ENCODE data around the gene REXO4.
"Not testable (repeated sequence)": the region's sequence is repeated elsewhere in the genome, so short reads cannot be mapped to it uniquely, and the experiment has no call there.

The REXO4 gene

GRCh38 chr9:133392308-133392707 lies 25.5 kb downstream of the REXO4 start:
- not testable (repeated sequence) for H3K27me3 ChIP-seq (ENCODE audit: control insufficient read depth in 2 of 2, insufficient read depth in 2 of 2, low read length in 2 of 2); H3K9me3 ChIP-seq (ENCODE audit: control insufficient read depth in 2 of 2, low read length in 2 of 2)

GRCh38 chr9:133391449-133391848 lies 26.4 kb downstream of the REXO4 start:
- H3K36me3 ChIP-seq (ENCODE audit: control insufficient read depth in 2 of 2, insufficient read depth in 2 of 2, low read length in 2 of 2); H3K9me3 ChIP-seq (ENCODE audit: control insufficient read depth in 2 of 2, low read length in 2 of 2); H3K27me3 ChIP-seq (ENCODE audit: control insufficient read depth in 2 of 2, insufficient read depth in 2 of 2, low read length in 2 of 2); H3K4me1 ChIP-seq (ENCODE audit: control insufficient read depth in 2 of 2, insufficient read depth in 2 of 2, low read length in 2 of 2); H3K9ac ChIP-seq (ENCODE audit: low read depth in 1 of 2, low read length in 2 of 2); H3K4me3 ChIP-seq (ENCODE audit: low read length in 2 of 2); H3K27ac ChIP-seq (ENCODE audit: low read depth in 2 of 2, low read length in 2 of 2): not testable (repeated sequence)

More at GRCh38 chr9:133392308-133392707, 25.5 kb downstream of the REXO4 start:
- H3K4me3 ChIP-seq (ENCODE audit: low read length in 2 of 2); H3K36me3 ChIP-seq (ENCODE audit: control insufficient read depth in 2 of 2, insufficient read depth in 2 of 2, low read length in 2 of 2); H3K9ac ChIP-seq (ENCODE audit: low read depth in 1 of 2, low read length in 2 of 2); H3K4me1 ChIP-seq (ENCODE audit: control insufficient read depth in 2 of 2, insufficient read depth in 2 of 2, low read length in 2 of 2); H3K27ac ChIP-seq (ENCODE audit: low read depth in 2 of 2, low read length in 2 of 2): not testable (repeated sequence)

DNA sequence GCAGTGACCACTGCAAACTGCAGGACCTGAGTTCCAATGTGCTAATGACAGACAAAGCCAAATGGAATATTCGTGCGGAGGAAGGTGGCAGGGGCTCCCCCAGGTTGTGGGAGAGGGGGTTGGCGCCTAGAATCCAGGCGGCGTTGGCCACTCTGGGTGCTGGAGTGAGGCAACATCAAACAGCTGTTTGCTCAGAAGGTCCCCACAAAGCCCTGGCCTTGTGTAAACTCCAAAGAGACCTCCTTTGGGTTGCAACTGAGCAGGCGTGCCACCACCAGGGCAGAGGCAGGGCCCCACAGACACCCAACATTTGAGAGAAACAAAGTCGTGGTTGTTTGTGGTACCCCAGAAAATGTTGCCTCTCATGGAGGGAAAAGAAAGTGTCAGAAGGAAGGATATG lies 27.1 kb downstream of the REXO4 start:
- Histone ChIP-seq H3K27ac (ENCODE audit: low read depth in 2 of 2, low read length in 2 of 2) (no peak overlapping the region), H3K9ac (ENCODE audit: low read depth in 1 of 2, low read length in 2 of 2) (no peak overlapping the region), H3K4me3 (ENCODE audit: low read length in 2 of 2) (no peak overlapping the region), H3K36me3 (ENCODE audit: control insufficient read depth in 2 of 2, insufficient read depth in 2 of 2, low read length in 2 of 2) (no peaks in the 10 kb centered on the region), H3K27me3 (ENCODE audit: control insufficient read depth in 2 of 2, insufficient read depth in 2 of 2, low read length in 2 of 2) (peaks cover 0 to 5% of the 10 kb centered on the region in 2 donors), H3K4me1 (ENCODE audit: control insufficient read depth in 2 of 2, insufficient read depth in 2 of 2, low read length in 2 of 2) (no peaks in the 10 kb centered on the region), H3K9me3 (ENCODE audit: control insufficient read depth in 2 of 2, low read length in 2 of 2) (no peaks in the 10 kb centered on the region)

DNA sequence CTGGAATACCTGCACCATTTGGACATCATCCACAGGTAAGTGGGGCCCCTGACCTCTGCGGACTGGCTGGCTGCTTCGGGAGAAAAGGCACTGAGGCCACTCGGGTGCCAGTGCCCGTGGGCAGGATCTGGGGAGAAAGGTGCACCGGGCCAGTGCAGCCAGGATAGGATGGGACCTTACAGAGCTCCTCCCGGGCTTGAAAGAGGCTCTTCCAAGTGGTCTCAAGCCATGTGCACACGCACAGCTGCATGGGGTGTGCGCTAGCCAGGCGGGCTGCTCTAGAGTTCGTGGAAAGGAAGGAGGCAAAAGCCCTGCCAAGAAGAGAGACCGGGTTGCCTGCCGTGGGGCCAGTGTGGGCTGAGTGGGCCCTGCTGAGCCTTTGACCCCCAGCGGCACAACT lies 28.2 kb downstream of the REXO4 start:
- Histone ChIP-seq H3K9ac (ENCODE audit: low read depth in 1 of 2, low read length in 2 of 2) (no peak overlapping the region), H3K4me3 (ENCODE audit: low read length in 2 of 2) (no peak overlapping the region)

DNA sequence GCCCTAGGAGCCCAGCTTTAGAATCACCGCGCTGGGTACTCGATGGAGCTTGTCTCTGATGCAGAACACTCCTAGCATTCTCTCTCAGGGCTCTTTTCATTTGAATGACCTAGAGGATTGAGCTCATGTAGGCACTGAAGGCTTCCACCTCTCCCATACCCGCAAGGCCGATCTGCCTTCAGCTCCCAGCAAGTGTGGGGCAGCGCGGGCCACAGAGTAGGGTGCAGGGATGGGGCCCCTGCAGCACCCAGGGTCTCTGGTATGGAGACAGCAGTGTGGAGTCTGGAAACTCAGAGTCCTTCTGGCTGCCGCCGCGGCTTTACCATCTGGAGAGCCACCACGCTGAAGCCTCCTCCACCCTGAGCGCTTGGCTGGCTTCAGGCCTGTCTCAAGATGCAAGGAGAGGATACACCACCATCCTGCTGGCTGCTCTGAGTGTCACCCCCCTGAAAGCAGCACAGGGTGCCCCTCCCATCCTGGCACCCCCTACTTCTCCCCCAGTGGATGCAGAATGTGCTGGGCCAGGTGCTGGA lies 28.7 kb downstream of the REXO4 start:
- H3K4me1 ChIP-seq (ENCODE audit: control insufficient read depth in 2 of 2, insufficient read depth in 2 of 2, low read length in 2 of 2) = no peaks in the 10 kb centered on the region

More for the DNA sequence above, 28.2 kb downstream of the REXO4 start:
- H3K4me1 ChIP-seq (ENCODE audit: control insufficient read depth in 2 of 2, insufficient read depth in 2 of 2, low read length in 2 of 2) = no peaks in the 10 kb centered on the region
- H3K27ac ChIP-seq (ENCODE audit: low read depth in 2 of 2, low read length in 2 of 2) = no peak overlapping the region
- H3K36me3 ChIP-seq (ENCODE audit: control insufficient read depth in 2 of 2, insufficient read depth in 2 of 2, low read length in 2 of 2) = no peaks in the 10 kb centered on the region
- H3K27me3 ChIP-seq (ENCODE audit: control insufficient read depth in 2 of 2, insufficient read depth in 2 of 2, low read length in 2 of 2) = peaks cover 0 to 1% of the 10 kb centered on the region in 2 donors
- no peaks in the 10 kb centered on the region for H3K9me3 ChIP-seq (ENCODE audit: control insufficient read depth in 2 of 2, low read length in 2 of 2)

GRCh38 chr9:133387680-133388079 lies 30.1 kb downstream of the REXO4 start:
- Histone ChIP-seq H3K27ac (ENCODE audit: low read depth in 2 of 2, low read length in 2 of 2) (no peak overlapping the region), H3K4me3 (ENCODE audit: low read length in 2 of 2) (no peak overlapping the region), H3K36me3 (ENCODE audit: control insufficient read depth in 2 of 2, insufficient read depth in 2 of 2, low read length in 2 of 2) (no peaks in the 10 kb centered on the region), H3K9me3 (ENCODE audit: control insufficient read depth in 2 of 2, low read length in 2 of 2) (no peaks in the 10 kb centered on the region), H3K4me1 (ENCODE audit: control insufficient read depth in 2 of 2, insufficient read depth in 2 of 2, low read length in 2 of 2) (no peaks in the 10 kb centered on the region), H3K27me3 (ENCODE audit: control insufficient read depth in 2 of 2, insufficient read depth in 2 of 2, low read length in 2 of 2) (no peaks in the 10 kb centered on the region), H3K9ac (ENCODE audit: low read depth in 1 of 2, low read length in 2 of 2) (no peak overlapping the region)

More for the DNA sequence above, 28.7 kb downstream of the REXO4 start:
- Histone ChIP-seq H3K9ac (ENCODE audit: low read depth in 1 of 2, low read length in 2 of 2) (no peak overlapping the region), H3K27ac (ENCODE audit: low read depth in 2 of 2, low read length in 2 of 2) (no peak overlapping the region), H3K27me3 (ENCODE audit: control insufficient read depth in 2 of 2, insufficient read depth in 2 of 2, low read length in 2 of 2) (no peaks in the 10 kb centered on the region), H3K9me3 (ENCODE audit: control insufficient read depth in 2 of 2, low read length in 2 of 2) (no peaks in the 10 kb centered on the region), H3K4me3 (ENCODE audit: low read length in 2 of 2) (no peak overlapping the region), H3K36me3 (ENCODE audit: control insufficient read depth in 2 of 2, insufficient read depth in 2 of 2, low read length in 2 of 2) (no peaks in the 10 kb centered on the region)

GRCh38 chr9:133386338-133386737 lies 31.5 kb downstream of the REXO4 start:
- no peaks in the 10 kb centered on the region for H3K27me3 ChIP-seq (ENCODE audit: control insufficient read depth in 2 of 2, insufficient read depth in 2 of 2, low read length in 2 of 2)
- no peak overlapping the region for H3K9ac ChIP-seq (ENCODE audit: low read depth in 1 of 2, low read length in 2 of 2)
- H3K4me1 ChIP-seq (ENCODE audit: control insufficient read depth in 2 of 2, insufficient read depth in 2 of 2, low read length in 2 of 2) = no peaks in the 10 kb centered on the region
- H3K4me3 ChIP-seq (ENCODE audit: low read length in 2 of 2) = no peak overlapping the region
- H3K36me3 ChIP-seq (ENCODE audit: control insufficient read depth in 2 of 2, insufficient read depth in 2 of 2, low read length in 2 of 2) = no peaks in the 10 kb centered on the region
- H3K9me3 ChIP-seq (ENCODE audit: control insufficient read depth in 2 of 2, low read length in 2 of 2) = no peaks in the 10 kb centered on the region
- H3K27ac ChIP-seq (ENCODE audit: low read depth in 2 of 2, low read length in 2 of 2) = no peak overlapping the region

GRCh38 chr9:133385452-133385851 lies 32.4 kb downstream of the REXO4 start:
- Histone ChIP-seq H3K36me3 (ENCODE audit: control insufficient read depth in 2 of 2, insufficient read depth in 2 of 2, low read length in 2 of 2) (no peaks in the 10 kb centered on the region), H3K9me3 (ENCODE audit: control insufficient read depth in 2 of 2, low read length in 2 of 2) (no peaks in the 10 kb centered on the region), H3K9ac (ENCODE audit: low read depth in 1 of 2, low read length in 2 of 2) (no peak overlapping the region), H3K27me3 (ENCODE audit: control insufficient read depth in 2 of 2, insufficient read depth in 2 of 2, low read length in 2 of 2) (no peaks in the 10 kb centered on the region), H3K4me1 (ENCODE audit: control insufficient read depth in 2 of 2, insufficient read depth in 2 of 2, low read length in 2 of 2) (no peaks in the 10 kb centered on the region), H3K4me3 (ENCODE audit: low read length in 2 of 2) (no peak overlapping the region), H3K27ac (ENCODE audit: low read depth in 2 of 2, low read length in 2 of 2) (no peak overlapping the region)

- no peaks in the 10 kb centered on the region for H3K9me3 ChIP-seq (ENCODE audit: control insufficient read depth in 2 of 2, low read length in 2 of 2)
These were observed 33.0 kb downstream of the REXO4 start for GRCh38 chr9:133384736-133385321.

DNA sequence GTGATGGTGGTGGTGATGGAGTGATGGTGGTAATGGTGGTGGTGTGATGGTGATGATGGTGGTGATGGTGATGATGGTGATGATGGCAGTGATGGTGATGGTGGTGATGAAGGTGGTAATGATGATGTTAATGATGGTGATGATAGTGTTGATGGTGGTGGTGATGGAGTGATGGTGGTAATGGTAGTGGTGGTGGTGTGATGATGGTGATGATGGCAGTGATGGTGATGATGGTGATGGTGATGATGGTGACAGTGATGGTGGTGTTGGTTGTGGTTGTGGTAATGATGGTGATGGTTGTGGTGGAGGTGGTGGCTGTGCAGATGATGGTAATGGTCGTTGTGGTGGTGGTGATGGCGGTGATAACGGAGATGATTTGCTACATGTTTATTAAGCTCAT lies 34.4 kb downstream of the REXO4 start:
- no peaks in the 10 kb centered on the region for H3K36me3 ChIP-seq (ENCODE audit: control insufficient read depth in 2 of 2, insufficient read depth in 2 of 2, low read length in 2 of 2)

More at GRCh38 chr9:133384736-133385321, 33.0 kb downstream of the REXO4 start:
- Histone ChIP-seq H3K4me3 (ENCODE audit: low read length in 2 of 2) (no peak overlapping the region), H3K27me3 (ENCODE audit: control insufficient read depth in 2 of 2, insufficient read depth in 2 of 2, low read length in 2 of 2) (no peaks in the 10 kb centered on the region), H3K27ac (ENCODE audit: low read depth in 2 of 2, low read length in 2 of 2) (no peak overlapping the region), H3K4me1 (ENCODE audit: control insufficient read depth in 2 of 2, insufficient read depth in 2 of 2, low read length in 2 of 2) (no peaks in the 10 kb centered on the region), H3K9ac (ENCODE audit: low read depth in 1 of 2, low read length in 2 of 2) (no peak overlapping the region), H3K36me3 (ENCODE audit: control insufficient read depth in 2 of 2, insufficient read depth in 2 of 2, low read length in 2 of 2) (no peaks in the 10 kb centered on the region)

More for the DNA sequence above, 34.4 kb downstream of the REXO4 start:
- Histone ChIP-seq H3K9me3 (ENCODE audit: control insufficient read depth in 2 of 2, low read length in 2 of 2) (no peaks in the 10 kb centered on the region), H3K27me3 (ENCODE audit: control insufficient read depth in 2 of 2, insufficient read depth in 2 of 2, low read length in 2 of 2) (no peaks in the 10 kb centered on the region), H3K4me3 (ENCODE audit: low read length in 2 of 2) (no peak overlapping the region), H3K27ac (ENCODE audit: low read depth in 2 of 2, low read length in 2 of 2) (no peak overlapping the region), H3K9ac (ENCODE audit: low read depth in 1 of 2, low read length in 2 of 2) (no peak overlapping the region), H3K4me1 (ENCODE audit: control insufficient read depth in 2 of 2, insufficient read depth in 2 of 2, low read length in 2 of 2) (no peaks in the 10 kb centered on the region)

Measured in mucosa of rectum (tissue), 2 donors.